NCI-H524 treated with DMSO at 0.1 percent for 48 hours (cell line): Measurements from ENCODE around the gene ZNF774.
"Not testable (repeated sequence)": the region's sequence is repeated elsewhere in the genome, so short reads cannot be mapped to it uniquely, and the experiment has no call there.

Experiments
- DNase-seq: peaks from one replicate; lab custom pipeline; 2025; lab: John Stamatoyannopoulos, UW

The ZNF774 gene

DNA sequence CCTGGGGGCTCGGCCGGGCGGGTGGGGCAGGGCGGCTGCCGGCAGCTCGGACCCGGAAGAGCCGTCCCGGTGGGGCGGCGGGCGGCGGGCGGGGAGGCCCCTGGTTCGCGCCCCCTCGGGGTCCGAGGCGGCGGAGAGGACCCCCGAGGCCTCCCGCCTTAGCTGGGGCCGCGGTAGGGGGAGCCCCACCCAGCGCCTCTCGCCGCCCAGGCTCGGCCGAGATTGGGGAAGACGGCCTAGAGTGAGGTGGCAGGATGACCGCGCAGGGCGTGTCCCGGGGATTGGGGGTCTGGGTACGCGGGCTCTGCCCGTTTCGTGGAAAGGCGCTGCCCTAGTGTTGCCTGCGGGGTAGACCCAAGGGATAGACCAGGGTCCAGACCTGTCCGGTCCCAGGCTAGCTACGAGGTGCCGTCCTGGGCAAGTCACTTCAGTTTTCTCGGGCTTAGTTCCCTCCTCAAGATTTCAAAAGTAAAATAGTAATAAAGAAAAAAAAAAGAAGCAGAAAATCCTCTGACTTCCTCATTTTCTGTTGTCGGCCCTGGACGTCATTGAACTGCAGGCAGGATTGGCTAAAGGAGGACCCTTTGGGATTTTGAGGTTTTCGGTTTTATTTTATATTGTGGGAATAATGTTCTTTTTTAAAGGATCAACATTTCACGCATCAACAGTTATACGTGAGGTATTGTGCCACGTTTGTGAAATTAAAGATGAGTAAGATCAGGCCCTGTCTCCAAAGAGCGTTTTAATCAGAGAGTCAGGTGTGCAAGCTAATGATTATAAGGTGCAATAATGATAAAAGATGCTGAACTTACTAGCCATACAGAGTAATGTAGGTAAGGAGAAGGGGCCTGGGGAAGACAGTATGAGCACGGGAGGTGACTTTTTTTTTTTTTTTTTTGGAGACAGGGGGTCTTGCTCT lies 36.6 kb downstream of the ZNF774 start:
- no peak for DNase-seq

- DNase-seq, result no peak
Observed at GRCh38 chr15:90389513-90389912, 37.4 kb downstream of the ZNF774 start.

- DNase-seq, result no peak
Observed at GRCh38 chr15:90393040-90393439, 41.0 kb downstream of the ZNF774 start.

GRCh38 chr15:90394074-90394473 lies 42.0 kb downstream of the ZNF774 start:
- DNase-seq, result no peak

GRCh38 chr15:90394748-90395442 lies 42.8 kb downstream of the ZNF774 start:
- no peak for DNase-seq

DNA sequence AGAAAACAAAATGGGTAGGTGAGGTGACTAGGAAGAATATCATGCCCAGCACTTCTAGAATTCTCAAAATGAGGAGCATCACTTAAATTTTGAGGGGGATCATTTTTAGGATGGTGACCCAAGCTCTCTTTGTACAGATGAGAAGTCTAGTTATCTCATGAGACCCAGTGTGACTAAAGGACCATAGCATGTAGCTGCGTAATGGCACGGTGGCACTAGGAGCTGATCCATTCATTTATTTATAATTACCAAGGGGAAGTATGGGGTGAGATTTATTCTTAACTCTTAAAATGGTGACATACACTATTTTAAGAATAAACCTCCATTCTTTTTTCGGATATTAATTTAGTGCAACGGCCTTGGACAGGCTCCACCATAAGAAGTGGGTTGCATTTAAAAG lies 44.2 kb downstream of the ZNF774 start:
- DNase-seq, result no peak

DNA sequence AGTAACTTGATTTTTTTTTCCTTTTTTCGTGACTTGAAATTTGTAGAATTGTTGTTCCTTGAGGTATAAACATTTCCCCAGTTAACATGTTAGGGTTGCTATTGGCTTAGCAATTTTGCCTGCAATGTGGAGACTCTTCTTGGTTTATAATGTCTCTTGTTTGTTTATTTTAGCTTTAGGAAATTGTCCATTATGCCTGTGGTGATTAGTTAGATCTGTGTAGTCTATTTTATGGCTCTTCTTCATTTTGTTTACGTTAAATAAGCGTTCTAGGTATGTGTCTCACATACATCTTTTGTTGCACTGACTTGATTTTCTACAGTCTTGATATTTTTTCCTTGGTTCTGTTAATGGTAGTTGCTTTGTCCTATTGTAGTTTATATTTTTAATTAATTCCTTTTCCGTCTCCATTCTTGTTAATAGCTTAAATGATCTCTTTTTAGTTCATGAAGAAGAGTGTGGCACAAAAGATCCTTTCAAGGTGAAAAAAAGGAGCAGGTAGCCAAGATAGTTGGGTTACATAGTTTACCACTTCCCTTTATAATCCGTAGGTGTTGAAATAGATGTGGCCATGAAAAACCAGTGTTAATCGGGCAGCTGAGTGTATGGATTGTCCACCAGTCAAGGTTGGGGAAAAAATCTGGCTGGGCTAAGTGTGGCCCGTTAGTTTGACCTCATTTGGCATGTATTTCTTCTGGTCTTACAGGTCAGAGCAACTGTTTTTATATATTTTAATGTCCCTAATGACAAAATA lies 48.1 kb downstream of the ZNF774 start:
- no peak for DNase-seq

DNA sequence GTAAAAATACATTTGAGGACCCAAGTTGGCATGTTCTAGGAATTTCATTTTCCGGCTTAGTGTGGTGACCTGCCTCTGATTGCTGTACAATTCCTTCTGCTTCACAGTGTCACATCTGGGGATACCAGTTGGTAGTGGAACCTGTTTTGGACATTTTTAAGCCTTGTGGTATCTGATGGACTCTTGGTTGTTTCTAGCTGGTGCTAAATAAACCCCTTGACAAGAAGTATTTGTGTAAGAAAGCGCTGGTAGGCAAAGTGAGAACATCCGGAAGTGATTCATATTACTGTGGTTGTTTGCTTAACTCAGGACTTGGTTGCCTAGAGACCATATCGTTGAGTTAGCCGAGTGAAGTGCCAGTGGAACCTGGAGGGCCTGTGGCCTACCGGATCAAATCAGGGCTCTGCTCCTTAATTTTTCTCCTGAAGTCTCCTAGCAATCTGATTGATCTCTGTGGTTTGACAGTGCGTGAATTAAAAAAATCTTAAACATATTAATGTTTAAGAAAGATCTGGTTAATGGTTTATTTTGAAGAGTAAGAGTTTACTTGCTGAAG lies 48.8 kb downstream of the ZNF774 start:
- DNase-seq, result peak; percentile 22

DNA sequence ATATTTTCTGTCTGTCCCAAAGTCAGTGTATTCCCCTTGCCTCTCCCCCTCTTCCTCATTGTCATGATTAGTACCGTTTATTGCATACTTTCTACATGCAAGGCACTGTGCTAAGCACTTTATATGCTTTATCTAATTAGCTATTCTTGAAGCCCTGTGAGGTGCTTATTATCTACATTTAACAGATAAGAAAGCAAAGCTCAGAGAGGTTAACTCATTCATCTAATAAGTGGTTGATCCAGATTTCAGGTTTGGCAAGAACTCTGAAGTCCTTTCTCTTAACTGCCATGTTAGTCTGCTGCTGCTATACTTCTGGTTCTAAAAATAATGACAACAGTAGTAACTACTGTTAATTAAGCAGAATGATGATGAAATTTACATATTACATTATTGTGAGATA lies 49.4 kb downstream of the ZNF774 start:
- no peak for DNase-seq

DNA sequence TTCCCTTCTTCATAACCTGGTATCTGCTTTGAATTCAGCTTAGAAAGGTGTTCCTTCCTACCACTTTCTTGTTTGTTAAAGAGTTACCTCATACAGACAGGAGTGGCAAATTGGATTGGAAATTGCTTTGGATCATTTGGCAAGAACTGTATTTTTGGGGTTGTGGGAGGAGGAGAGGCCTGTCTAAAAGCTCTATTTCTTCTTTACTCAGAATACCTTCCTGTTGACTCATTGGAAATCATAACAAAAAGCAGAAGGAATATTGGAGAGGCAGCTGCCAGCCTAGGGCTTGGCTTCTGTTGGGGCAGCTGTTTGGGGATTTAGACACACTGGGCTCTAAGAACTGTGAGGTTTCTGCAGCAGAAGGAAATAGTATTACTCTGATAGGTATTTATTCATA lies 50.1 kb downstream of the ZNF774 start:
- peak; percentile 66 for DNase-seq

- no peak for DNase-seq
Observed at GRCh38 chr15:90402767-90403166, 50.7 kb downstream of the ZNF774 start.

DNA sequence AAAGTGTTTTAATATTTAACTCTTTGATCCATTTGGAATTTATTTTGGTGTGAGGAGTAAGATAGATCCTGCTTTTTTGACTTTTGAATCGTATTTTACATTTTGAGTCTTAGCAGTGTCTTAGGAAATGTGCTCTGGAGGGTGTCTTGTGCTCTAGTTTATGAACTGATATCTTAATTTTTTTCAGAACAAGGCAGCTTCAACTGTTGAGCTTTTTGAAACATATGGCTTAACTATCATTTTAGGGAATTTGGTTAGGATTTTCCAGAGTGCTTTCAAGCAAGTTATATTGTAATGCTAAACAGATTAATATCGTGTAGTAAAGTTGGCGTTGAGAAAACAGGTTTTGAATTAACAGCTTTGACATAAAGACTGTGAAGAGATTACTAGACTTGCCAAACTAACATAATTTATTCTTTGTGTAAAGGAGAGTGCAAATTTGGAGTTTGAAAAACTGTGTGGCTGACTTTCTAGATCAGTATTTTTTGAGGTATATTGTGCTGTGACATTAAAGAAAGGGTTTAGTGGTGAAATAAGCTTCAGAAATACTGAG lies 53.0 kb downstream of the ZNF774 start:
- DNase-seq, result no peak

DNA sequence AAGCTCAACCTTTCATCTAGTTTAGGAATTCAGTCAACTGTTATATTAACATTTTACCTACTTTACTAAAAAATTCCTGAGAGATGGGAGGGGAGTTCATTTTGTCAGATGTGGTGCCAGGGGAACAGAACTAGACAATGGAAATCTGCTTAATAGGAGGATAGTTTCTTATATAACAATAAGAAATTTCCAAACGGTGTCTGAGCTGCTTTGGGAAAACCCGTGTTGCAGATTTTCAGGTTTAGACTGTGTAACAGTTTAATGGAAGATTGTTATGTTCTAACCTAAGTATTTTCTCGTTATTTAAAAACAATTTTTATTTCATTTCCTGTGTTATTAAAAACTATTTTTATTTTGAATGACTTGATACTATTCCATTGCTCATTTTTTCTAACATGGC lies 55.3 kb downstream of the ZNF774 start:
- no peak for DNase-seq

- no peak for DNase-seq
Observed at GRCh38 chr15:90407871-90408317, 55.8 kb downstream of the ZNF774 start.

DNA sequence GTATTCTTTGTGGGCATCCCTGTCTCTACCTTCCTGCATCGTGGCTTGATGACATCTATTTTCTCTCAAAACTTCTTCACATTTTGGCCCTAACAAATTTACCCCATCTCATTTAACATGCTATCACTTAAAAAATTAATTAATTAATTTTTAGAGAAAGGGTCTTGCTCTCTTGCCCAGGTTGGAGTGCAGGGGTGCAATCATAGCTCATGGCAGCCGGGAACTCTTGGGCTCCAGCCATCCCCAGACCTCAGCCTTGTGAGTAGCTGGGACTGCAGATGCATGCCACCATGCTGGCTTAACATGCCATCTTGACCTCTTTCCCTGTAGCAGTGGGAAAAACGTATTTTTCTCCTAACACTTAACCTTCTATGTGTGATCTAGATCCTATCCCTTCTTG lies 56.6 kb downstream of the ZNF774 start:
- DNase-seq, result no peak

- not testable (repeated sequence) for DNase-seq
Observed at GRCh38 chr15:90409587-90409986, 57.5 kb downstream of the ZNF774 start.

GRCh38 chr15:90410316-90410715 lies 58.2 kb downstream of the ZNF774 start:
- DNase-seq, result not testable (repeated sequence)

GRCh38 chr15:90411176-90411575 lies 59.1 kb downstream of the ZNF774 start:
- no peak for DNase-seq
